Measurements from ENCODE around the gene DCAF8. TPM values are rescaled to one million over a fixed set of nuclear protein-coding genes. Genes with fewer than 3 reads are reported as not detected.

Gene DCAF8
- total RNA-seq, 1 experiment from 2014 or later = 76.4 TPM

GRCh38 chr1:160205242-160206035, 56.9 kb downstream of the DCAF8 start, which contains the start of gene PEA15:
PEA15 (plus strand) TSS chr1:160205384; CDS start chr1:160211545, 6,161 bp downstream.
- DNase-seq (ENCODE audit: low read depth) = peak; percentile 59

GRCh38 chr1:160204526-160205241, 57.7 kb downstream of the DCAF8 start:
- no peak for DNase-seq (ENCODE audit: low read depth)

GRCh38 chr1:160200786-160201185, 61.6 kb downstream of the DCAF8 start:
- no peak for DNase-seq (ENCODE audit: low read depth)

- no peak for DNase-seq (ENCODE audit: low read depth)
Observed at GRCh38 chr1:160197231-160197630, 65.1 kb downstream of the DCAF8 start.

- no peak for DNase-seq (ENCODE audit: low read depth)
Observed at GRCh38 chr1:160196143-160196542, 66.2 kb downstream of the DCAF8 start.

- DNase-seq (ENCODE audit: low read depth) = no peak
Observed at GRCh38 chr1:160194737-160195059, 67.7 kb downstream of the DCAF8 start.

- DNase-seq (ENCODE audit: low read depth) = no peak
Observed at GRCh38 chr1:160193832-160194736, 68.3 kb downstream of the DCAF8 start.

GRCh38 chr1:160193091-160193819, 69.1 kb downstream of the DCAF8 start:
- peak; percentile 81 for DNase-seq (ENCODE audit: low read depth)

GRCh38 chr1:160192234-160192633, 70.1 kb downstream of the DCAF8 start:
- no peak for DNase-seq (ENCODE audit: low read depth)

GRCh38 chr1:160191756-160192155, 70.6 kb downstream of the DCAF8 start:
- no peak for DNase-seq (ENCODE audit: low read depth)

- DNase-seq (ENCODE audit: low read depth) = no peak
Observed at GRCh38 chr1:160189649-160190625, 72.4 kb downstream of the DCAF8 start, which contains the start of gene CASQ1. CASQ1 (plus strand) TSS chr1:160190575; CDS start chr1:160190752, 177 bp downstream.

GRCh38 chr1:160188341-160188740, 74.0 kb downstream of the DCAF8 start:
- no peak for DNase-seq (ENCODE audit: low read depth)

GRCh38 chr1:160187407-160187806, 74.9 kb downstream of the DCAF8 start:
- DNase-seq (ENCODE audit: low read depth) = no peak

- no peak for DNase-seq (ENCODE audit: low read depth)
Observed at GRCh38 chr1:160186729-160187128, 75.6 kb downstream of the DCAF8 start.

- DNase-seq (ENCODE audit: low read depth) = no peak
Observed at GRCh38 chr1:160186246-160186645, 76.1 kb downstream of the DCAF8 start.

- DNase-seq (ENCODE audit: low read depth) = no peak
Observed at GRCh38 chr1:160179336-160179735, 83.0 kb downstream of the DCAF8 start.

GRCh38 chr1:160178731-160179130, 83.6 kb downstream of the DCAF8 start:
- no peak for DNase-seq (ENCODE audit: low read depth)

GRCh38 chr1:160177667-160178066, 84.7 kb downstream of the DCAF8 start:
- no peak for DNase-seq (ENCODE audit: low read depth)

- DNase-seq (ENCODE audit: low read depth) = no peak
Observed at GRCh38 chr1:160177231-160177630, 85.1 kb downstream of the DCAF8 start.

- no peak for DNase-seq (ENCODE audit: low read depth)
Observed at GRCh38 chr1:160171980-160172379, 90.4 kb downstream of the DCAF8 start.
